CD4-positive, alpha-beta T cell treated with Interferon alpha-2 for 1 hour (primary cell): ENCODE measurements around the gene EFCAB12.
"Not testable (repeated sequence)": the region's sequence is repeated elsewhere in the genome, so short reads cannot be mapped to it uniquely, and the experiment has no call there.

Experiments
- DNase-seq, 2 donors: peaks; one replicate each; pipeline ENCODE4 v3.0.0-alpha.2; 2020 to 2022

EFCAB12 gene

GRCh38 chr3:129364811-129365210, 63.6 kb downstream of the EFCAB12 start:
- DNase-seq, result not testable (repeated sequence)

- DNase-seq, result not testable (repeated sequence)
Observed at GRCh38 chr3:129363356-129363755, 65.1 kb downstream of the EFCAB12 start.

- DNase-seq, result no peak
Observed at GRCh38 chr3:129360705-129361460, 67.6 kb downstream of the EFCAB12 start.

- DNase-seq, result no peak
Observed at GRCh38 chr3:129360171-129360611, 68.2 kb downstream of the EFCAB12 start.

- DNase-seq, result no peak
Observed at GRCh38 chr3:129358772-129359371, 69.6 kb downstream of the EFCAB12 start.

- DNase-seq, result no peak
Observed at GRCh38 chr3:129358177-129358771, 70.2 kb downstream of the EFCAB12 start.

GRCh38 chr3:129357616-129358015, 70.8 kb downstream of the EFCAB12 start:
- no peak for DNase-seq

GRCh38 chr3:129356756-129357425, 71.5 kb downstream of the EFCAB12 start:
- no peak for DNase-seq

GRCh38 chr3:129353589-129353941, 74.9 kb downstream of the EFCAB12 start:
- no peak for DNase-seq

GRCh38 chr3:129352650-129353588, 75.5 kb downstream of the EFCAB12 start:
- DNase-seq, result no peak

GRCh38 chr3:129352045-129352444, 76.4 kb downstream of the EFCAB12 start:
- DNase-seq, result no peak
